NCI-H1105 treated with DMSO at 0.1 percent for 48 hours (cell line): ENCODE measurements around the gene RPS16.

ENCODE experiments used
- DNase-seq: peaks from one replicate; lab custom pipeline; 2025; lab: John Stamatoyannopoulos, UW

Gene RPS16

GRCh38 chr19:39449116-39449797 lies 13.5 kb upstream of the RPS16 start:
- no peak for DNase-seq

- DNase-seq = no peak
These were observed 12.5 kb upstream of the RPS16 start for GRCh38 chr19:39448271-39448670.

- DNase-seq = no peak
These were observed 10.8 kb upstream of the RPS16 start for GRCh38 chr19:39446365-39447084.

GRCh38 chr19:39445196-39446111 lies 9.7 kb upstream of the RPS16 start, which contains the start of gene SUPT5H:
Gene SUPT5H, plus strand, starts transcription at chr19:39445582. Its CDS starts 309 bp downstream, at chr19:39445891.
- DNase-seq = peak; percentile 97

GRCh38 chr19:39444598-39445195 lies 8.9 kb upstream of the RPS16 start:
- DNase-seq = no peak

GRCh38 chr19:39438270-39438934 lies 2.7 kb upstream of the RPS16 start:
- DNase-seq = no peak

- no peak for DNase-seq
These were observed 584 bp upstream of the RPS16 start for GRCh38 chr19:39436350-39436716.

GRCh38 chr19:39434123-39435076 lies 1.3 kb downstream of the RPS16 start:
- DNase-seq = no peak

GRCh38 chr19:39433480-39434079 lies 2.2 kb downstream of the RPS16 start:
- no peak for DNase-seq

- no peak for DNase-seq
These were observed 3.1 kb downstream of the RPS16 start for GRCh38 chr19:39432677-39433025.

- no peak for DNase-seq
These were observed 4.8 kb downstream of the RPS16 start for GRCh38 chr19:39430675-39431593.

- no peak for DNase-seq
These were observed 7.3 kb downstream of the RPS16 start for GRCh38 chr19:39428283-39429112.

GRCh38 chr19:39427707-39428106 lies 8.0 kb downstream of the RPS16 start:
- DNase-seq = no peak

- DNase-seq = no peak
These were observed 9.6 kb downstream of the RPS16 start for GRCh38 chr19:39426170-39426569.

- no peak for DNase-seq
These were observed 10.0 kb downstream of the RPS16 start for GRCh38 chr19:39425744-39426143.

GRCh38 chr19:39424934-39425333 lies 10.8 kb downstream of the RPS16 start:
- no peak for DNase-seq

- no peak for DNase-seq
These were observed 12.3 kb downstream of the RPS16 start for GRCh38 chr19:39423258-39424086.
